ENCODE results near the gene IGFBP1.
"Not testable (repeated sequence)": the region's sequence is repeated elsewhere in the genome, so short reads cannot be mapped to it uniquely, and the experiment has no call there.

Gene IGFBP1

GRCh38 chr7:45888185-45888992 lies at the start of gene IGFBP1:
Gene IGFBP1, plus strand, starts transcription at chr7:45888488. Its CDS starts 165 bp downstream, at chr7:45888653.
- DNase-seq, result no peak

- not testable (repeated sequence) for DNase-seq
Observed at GRCh38 chr7:45838852-45839251, 49.4 kb upstream of the IGFBP1 start.

GRCh38 chr7:45841926-45842717 lies 46.2 kb upstream of the IGFBP1 start:
- not testable (repeated sequence) for DNase-seq

- not testable (repeated sequence) for DNase-seq
Observed at GRCh38 chr7:45846536-45846935, 41.8 kb upstream of the IGFBP1 start.

- DNase-seq, result not testable (repeated sequence)
Observed at GRCh38 chr7:45848734-45849133, 39.6 kb upstream of the IGFBP1 start.

GRCh38 chr7:45852984-45853383 lies 35.3 kb upstream of the IGFBP1 start:
- DNase-seq, result not testable (repeated sequence)

GRCh38 chr7:45853491-45853890 lies 34.8 kb upstream of the IGFBP1 start:
- not testable (repeated sequence) for DNase-seq

GRCh38 chr7:45855680-45856079 lies 32.6 kb upstream of the IGFBP1 start:
- DNase-seq, result not testable (repeated sequence)

GRCh38 chr7:45856888-45857287 lies 31.4 kb upstream of the IGFBP1 start:
- not testable (repeated sequence) for DNase-seq

GRCh38 chr7:45863715-45864114 lies 24.6 kb upstream of the IGFBP1 start:
- no peak for DNase-seq

- DNase-seq, result no peak
Observed at GRCh38 chr7:45865594-45866410, 22.5 kb upstream of the IGFBP1 start.

GRCh38 chr7:45867471-45867870 lies 20.8 kb upstream of the IGFBP1 start:
- no peak for DNase-seq

GRCh38 chr7:45869426-45869825 lies 18.9 kb upstream of the IGFBP1 start:
- DNase-seq, result no peak

GRCh38 chr7:45872116-45873034 lies 15.9 kb upstream of the IGFBP1 start:
- DNase-seq, result no peak

GRCh38 chr7:45873035-45873354 lies 15.3 kb upstream of the IGFBP1 start, which contains the start of gene CCDC201:
Gene CCDC201, minus strand, starts transcription at chr7:45873082. Its CDS starts 75 bp downstream, at chr7:45873007.
- no peak for DNase-seq

GRCh38 chr7:45873355-45873754 lies 14.9 kb upstream of the IGFBP1 start:
- no peak for DNase-seq

GRCh38 chr7:45874408-45875131 lies 13.7 kb upstream of the IGFBP1 start:
- DNase-seq, result no peak

GRCh38 chr7:45876519-45876918 lies 11.8 kb upstream of the IGFBP1 start:
- DNase-seq, result no peak

- DNase-seq, result no peak
Observed at GRCh38 chr7:45878457-45879144, 9.7 kb upstream of the IGFBP1 start.

- DNase-seq, result no peak
Observed at GRCh38 chr7:45880433-45880860, 7.8 kb upstream of the IGFBP1 start.

Data from NCI-H446 treated with DMSO at 0.1 percent for 48 hours (cell line).